Smooth muscle cell of the umbilical artery (primary cell): ENCODE data around the gene B4GALT3. TPM values are rescaled to one million over a fixed set of nuclear protein-coding genes. Genes with fewer than 3 reads are reported as not detected.

Experiments
- total RNA-seq: library from RNA; depleted of rRNA; stranded (reverse); fragments of >200 nt; gene quantifications from 2 replicates; pipeline ENCODE4 v1.2.3, GENCODE V29; 2014

Gene B4GALT3
- 36.8 and 40.1 TPM in 2 replicates for total RNA-seq

GRCh38 chr1:161177112-161177935 lies at the start of gene B4GALT3:
B4GALT3 (minus strand) TSS chr1:161177507; CDS start chr1:161176060, 1,447 bp downstream.

GRCh38 chr1:161225534-161226319 lies 48.4 kb upstream of the B4GALT3 start, which contains the start of gene TOMM40L:
TOMM40L (plus strand) TSS chr1:161226060; CDS start chr1:161226490, 430 bp downstream.

GRCh38 chr1:161215076-161215475 lies 37.8 kb upstream of the B4GALT3 start, which contains the start of gene FCER1G:
FCER1G (plus strand) TSS chr1:161215295; CDS start chr1:161215322, 27 bp downstream.

GRCh38 chr1:161201836-161202712 lies 24.8 kb upstream of the B4GALT3 start, which contains the start of gene NDUFS2:
NDUFS2 (plus strand) TSS chr1:161202367; CDS start chr1:161202386, 19 bp downstream.

GRCh38 chr1:161198897-161199431 lies 21.7 kb upstream of the B4GALT3 start, which contains the start of gene ADAMTS4:
ADAMTS4 (minus strand) TSS chr1:161199054; CDS start chr1:161198627, 427 bp downstream.

GRCh38 chr1:161165742-161166668 lies 11.3 kb downstream of the B4GALT3 start, which contains the start of gene PPOX:
PPOX (plus strand) TSS chr1:161166426; CDS start chr1:161166848, 422 bp downstream.

GRCh38 chr1:161159087-161159912 lies 18.0 kb downstream of the B4GALT3 start, which contains the start of gene USP21:
USP21 (plus strand) TSS chr1:161159500; CDS start chr1:161160641, 1,141 bp downstream.

GRCh38 chr1:161153682-161154337 lies 23.5 kb downstream of the B4GALT3 start, which contains the start of gene UFC1:
UFC1 (plus strand) TSS chr1:161153978; CDS start chr1:161153998, 20 bp downstream.

GRCh38 chr1:161132410-161133219 lies 44.7 kb downstream of the B4GALT3 start, which contains the start of gene DEDD:
DEDD (minus strand) TSS chr1:161132667; CDS start chr1:161124462, 8,205 bp downstream.

Other genes starting within 250 kb of the B4GALT3 start
- gene ITLN2, start 222.7 kb downstream of the B4GALT3 start, total RNA-seq: not detected in 2 replicates
- gene F11R, start 156.4 kb downstream of the B4GALT3 start, total RNA-seq: 21.2 and 23.2 TPM in 2 replicates
- 10.7 and 17.8 TPM in 2 replicates for gene TSTD1, start 138.5 kb downstream of the B4GALT3 start, total RNA-seq
- 49.4 and 76.0 TPM in 2 replicates for gene USF1, start 131.5 kb downstream of the B4GALT3 start, total RNA-seq
- gene ARHGAP30, start 107.6 kb downstream of the B4GALT3 start, total RNA-seq: 0.05 TPM in 1 of 2 replicates, not detected in the other
- gene NECTIN4, start 87.9 kb downstream of the B4GALT3 start, total RNA-seq: 0.30 and 1.8 TPM in 2 replicates
- gene KLHDC9, start 79.1 kb downstream of the B4GALT3 start, total RNA-seq: 1.2 and 1.5 TPM in 2 replicates
- 45.1 and 49.0 TPM in 2 replicates for gene PFDN2, start 59.5 kb downstream of the B4GALT3 start, total RNA-seq
- gene NIT1, start 59.4 kb downstream of the B4GALT3 start, total RNA-seq: 19.1 and 21.1 TPM in 2 replicates
- 18.1 and 29.1 TPM in 2 replicates for gene DEDD, start 44.8 kb downstream of the B4GALT3 start, total RNA-seq
- gene UFC1, start 23.5 kb downstream of the B4GALT3 start, total RNA-seq: 81.8 and 134 TPM in 2 replicates
- gene USP21, start 18.0 kb downstream of the B4GALT3 start, total RNA-seq: 7.7 and 11.0 TPM in 2 replicates
- 9.2 and 9.7 TPM in 2 replicates for gene PPOX, start 11.1 kb downstream of the B4GALT3 start, total RNA-seq
- gene ADAMTS4, start 21.5 kb upstream of the B4GALT3 start, total RNA-seq: 14.3 and 20.3 TPM in 2 replicates
- 145 and 146 TPM in 2 replicates for gene NDUFS2, start 24.9 kb upstream of the B4GALT3 start, total RNA-seq
- gene FCER1G, start 37.8 kb upstream of the B4GALT3 start, total RNA-seq: 0.59 TPM in 1 of 2 replicates, not detected in the other
- not detected in 2 replicates for gene APOA2, start 46.1 kb upstream of the B4GALT3 start, total RNA-seq
- 8.0 and 9.0 TPM in 2 replicates for gene TOMM40L, start 48.6 kb upstream of the B4GALT3 start, total RNA-seq
- gene NR1I3, start 60.7 kb upstream of the B4GALT3 start, total RNA-seq: not detected in 2 replicates
- not detected in 2 replicates for gene PCP4L1, start 81.2 kb upstream of the B4GALT3 start, total RNA-seq
- gene MPZ, start 132.5 kb upstream of the B4GALT3 start, total RNA-seq: 0.88 and 0.89 TPM in 2 replicates
- 32.7 and 38.2 TPM in 2 replicates for gene SDHC, start 136.9 kb upstream of the B4GALT3 start, total RNA-seq
- not detected in 2 replicates for gene CFAP126, start 190.4 kb upstream of the B4GALT3 start, total RNA-seq